HG03103 (cell line): ENCODE measurements around the gene TAPT1.

Source experiments
- ATAC-seq: cut with Tn5 transposase; IDR thresholded peaks from one replicate; pipeline ENCODE4 v1.9.1; 2021; ENCODE audit warnings: low read depth; ENCODE audit not compliant: unreplicated experiment

Gene TAPT1

GRCh38 chr4:16140231-16140878, 85.9 kb downstream of the TAPT1 start:
- no peak for ATAC-seq

- no peak for ATAC-seq
Observed at GRCh38 chr4:16139066-16139945, 87.0 kb downstream of the TAPT1 start.

GRCh38 chr4:16136827-16137226, 89.4 kb downstream of the TAPT1 start:
- ATAC-seq, result no peak

GRCh38 chr4:16136311-16136710, 90.0 kb downstream of the TAPT1 start:
- no peak for ATAC-seq

- ATAC-seq, result no peak
Observed at GRCh38 chr4:16133406-16133805, 92.9 kb downstream of the TAPT1 start.

- ATAC-seq, result no peak
Observed at GRCh38 chr4:16131293-16131692, 95.0 kb downstream of the TAPT1 start.

- no peak for ATAC-seq
Observed at GRCh38 chr4:16129336-16129735, 96.9 kb downstream of the TAPT1 start.

GRCh38 chr4:16126714-16127113, 99.6 kb downstream of the TAPT1 start:
- no peak for ATAC-seq

GRCh38 chr4:16125571-16126445, 100.5 kb downstream of the TAPT1 start:
- no peak for ATAC-seq

- ATAC-seq, result no peak
Observed at GRCh38 chr4:16124232-16124631, 102.0 kb downstream of the TAPT1 start.

GRCh38 chr4:16123356-16124084, 102.8 kb downstream of the TAPT1 start:
- no peak for ATAC-seq

- no peak for ATAC-seq
Observed at GRCh38 chr4:16122784-16123183, 103.5 kb downstream of the TAPT1 start.

- no peak for ATAC-seq
Observed at GRCh38 chr4:16122308-16122711, 104.0 kb downstream of the TAPT1 start.

GRCh38 chr4:16120720-16121119, 105.6 kb downstream of the TAPT1 start:
- no peak for ATAC-seq

- ATAC-seq, result no peak
Observed at GRCh38 chr4:16119981-16120380, 106.3 kb downstream of the TAPT1 start.

- ATAC-seq, result no peak
Observed at GRCh38 chr4:16118090-16118489, 108.2 kb downstream of the TAPT1 start.

- ATAC-seq, result no peak
Observed at GRCh38 chr4:16117164-16117563, 109.1 kb downstream of the TAPT1 start.

GRCh38 chr4:16116493-16116990, 109.7 kb downstream of the TAPT1 start:
- ATAC-seq, result no peak

GRCh38 chr4:16116019-16116418, 110.3 kb downstream of the TAPT1 start:
- no peak for ATAC-seq

GRCh38 chr4:16114546-16114945, 111.7 kb downstream of the TAPT1 start:
- no peak for ATAC-seq
